Germinal center (tissue), 1 donor: ENCODE results near the gene TTLL5.

ENCODE experiments used
- DNase-seq: peaks from one replicate; pipeline ENCODE4 v3.0.0; 2012; ENCODE audit warnings: mixed read lengths, low spot score

TTLL5 gene

GRCh38 chr14:75794615-75795038 is 133.6 kb downstream of the TTLL5 start:
- no peak for DNase-seq

DNA sequence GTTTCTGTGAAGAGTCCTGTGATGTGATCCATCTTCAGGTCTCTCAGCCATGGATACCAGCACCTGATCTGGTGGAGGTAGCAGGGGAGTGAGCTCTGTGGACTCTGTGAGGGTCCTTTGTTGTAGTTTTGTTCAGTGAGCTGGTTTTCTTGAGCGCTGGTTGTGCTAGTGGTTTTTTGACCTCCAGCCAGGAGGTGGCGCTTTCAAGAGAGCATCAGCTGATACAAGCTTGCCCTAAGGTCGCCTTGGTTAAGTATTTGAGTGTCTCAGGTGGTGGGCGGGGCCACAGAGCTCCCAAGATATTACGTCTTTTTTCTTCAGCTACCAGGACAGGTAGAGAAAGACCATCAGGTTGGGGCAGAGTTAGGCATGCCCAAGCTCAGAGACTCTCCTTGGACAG is 139.7 kb downstream of the TTLL5 start:
- DNase-seq: no peak

DNA sequence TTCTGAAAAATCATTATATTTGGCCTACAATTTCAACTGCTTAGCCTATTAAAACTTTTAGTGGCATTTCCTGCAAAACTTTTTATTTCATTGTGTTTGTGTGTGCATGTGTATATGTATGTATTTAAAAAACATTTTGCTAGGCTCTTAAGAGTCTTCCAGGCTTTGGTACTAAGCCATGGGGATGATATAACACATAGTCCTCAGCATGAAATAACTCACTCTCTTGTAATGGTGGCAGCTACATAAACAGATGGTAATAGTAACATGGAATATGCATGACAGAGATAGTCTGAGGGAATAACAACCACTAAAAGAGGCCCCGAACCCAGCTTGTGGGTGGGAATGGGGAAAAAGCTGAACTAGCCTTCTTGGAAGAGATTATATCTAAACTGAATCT is 141.4 kb downstream of the TTLL5 start:
- no peak for DNase-seq

DNA sequence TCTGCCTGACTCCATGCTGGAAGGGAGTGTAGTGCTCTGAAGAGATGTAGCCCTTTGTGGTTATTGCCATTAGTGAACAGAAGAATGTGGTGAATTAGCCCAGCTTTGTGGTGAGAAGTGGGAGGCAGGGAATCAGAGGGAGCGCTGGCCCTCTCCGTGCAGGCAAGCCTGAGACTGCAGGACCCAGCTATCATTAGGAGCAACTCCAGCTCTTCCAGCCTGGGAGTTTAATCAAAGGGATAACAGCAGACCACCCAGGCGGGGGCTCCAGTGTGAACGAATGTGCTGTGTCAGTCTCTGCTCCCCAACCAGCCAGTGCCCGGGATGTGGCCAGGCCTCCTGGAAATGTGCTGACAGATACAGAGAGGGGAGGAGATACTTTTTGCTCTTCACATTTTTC is 142.7 kb downstream of the TTLL5 start:
- DNase-seq: no peak

DNA sequence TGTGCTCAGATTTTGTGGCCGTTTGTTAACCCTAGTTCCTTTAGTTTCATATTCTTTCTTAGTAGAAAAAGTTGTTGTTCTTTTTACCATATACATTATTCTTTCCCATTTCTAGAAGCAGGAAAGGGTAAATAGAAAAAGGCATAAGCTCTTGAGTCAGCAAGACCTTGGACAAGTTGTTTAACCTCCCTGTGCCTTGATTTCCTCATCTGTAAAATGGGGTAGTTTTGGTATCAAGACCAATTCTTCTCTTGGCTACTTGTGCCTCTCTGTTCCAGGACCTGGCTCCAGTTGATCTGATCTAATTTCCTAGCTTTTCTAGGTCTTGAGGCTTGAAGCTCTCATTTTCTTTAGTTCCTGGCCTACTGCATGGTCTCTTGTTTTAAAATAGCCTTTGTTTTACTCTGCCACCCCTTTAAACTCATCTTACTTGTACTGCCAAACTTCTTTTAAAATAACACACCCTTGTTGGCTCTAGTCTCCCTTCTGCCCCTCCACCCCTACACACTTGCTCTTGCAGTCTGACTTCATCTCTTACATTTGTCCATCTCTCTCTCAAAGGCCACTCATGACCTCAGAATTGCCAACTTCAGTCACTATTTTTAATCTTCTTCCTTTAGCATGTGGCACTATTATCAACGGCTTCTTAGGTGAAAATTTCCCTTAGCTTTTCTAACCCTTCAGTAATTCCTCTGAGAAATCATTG is 143.7 kb downstream of the TTLL5 start:
- no peak for DNase-seq

DNA sequence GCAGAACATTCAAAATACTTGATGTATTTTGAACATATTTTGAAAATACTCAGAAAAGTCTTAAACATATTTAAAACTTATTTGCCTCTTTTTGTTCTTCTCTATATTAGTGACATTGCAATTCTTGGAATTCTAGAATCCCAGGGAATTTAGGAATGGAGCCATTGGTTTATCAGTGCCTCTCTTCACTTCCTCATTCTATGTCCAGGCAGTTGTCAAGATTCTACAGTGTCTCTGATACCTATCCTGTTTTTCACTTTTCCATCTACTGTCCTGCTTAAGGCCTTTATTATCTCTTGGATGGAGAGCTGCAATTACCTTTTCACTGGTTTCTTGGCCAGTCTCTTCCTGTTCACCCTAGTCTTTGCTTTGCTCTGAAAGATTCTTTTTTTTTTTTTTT is 144.6 kb downstream of the TTLL5 start:
- DNase-seq: no peak

DNA sequence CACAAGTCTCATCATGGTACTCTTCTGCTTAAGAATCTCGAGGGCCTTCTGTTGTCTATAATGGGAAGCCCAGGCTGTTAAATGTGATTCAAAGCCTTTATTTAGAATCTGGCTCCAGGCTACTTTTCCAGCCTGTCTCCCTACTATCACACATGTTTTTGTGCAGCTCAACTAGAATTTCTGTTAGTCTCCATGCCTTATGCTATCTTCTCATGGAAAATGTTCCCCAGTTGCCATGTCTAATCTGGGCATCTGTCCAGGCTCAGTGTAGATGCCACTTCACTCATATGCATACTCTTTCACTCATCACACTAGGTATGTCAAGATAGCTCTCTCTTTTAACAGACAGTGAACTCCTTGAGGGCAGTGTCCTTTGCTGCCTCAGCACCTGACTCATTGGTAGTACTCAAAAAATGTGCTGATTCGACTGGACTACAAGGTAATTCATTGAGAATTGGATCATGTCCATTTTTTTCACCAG is 145.3 kb downstream of the TTLL5 start:
- no peak for DNase-seq

GRCh38 chr14:75807667-75808360 is 146.8 kb downstream of the TTLL5 start:
- no peak for DNase-seq

DNA sequence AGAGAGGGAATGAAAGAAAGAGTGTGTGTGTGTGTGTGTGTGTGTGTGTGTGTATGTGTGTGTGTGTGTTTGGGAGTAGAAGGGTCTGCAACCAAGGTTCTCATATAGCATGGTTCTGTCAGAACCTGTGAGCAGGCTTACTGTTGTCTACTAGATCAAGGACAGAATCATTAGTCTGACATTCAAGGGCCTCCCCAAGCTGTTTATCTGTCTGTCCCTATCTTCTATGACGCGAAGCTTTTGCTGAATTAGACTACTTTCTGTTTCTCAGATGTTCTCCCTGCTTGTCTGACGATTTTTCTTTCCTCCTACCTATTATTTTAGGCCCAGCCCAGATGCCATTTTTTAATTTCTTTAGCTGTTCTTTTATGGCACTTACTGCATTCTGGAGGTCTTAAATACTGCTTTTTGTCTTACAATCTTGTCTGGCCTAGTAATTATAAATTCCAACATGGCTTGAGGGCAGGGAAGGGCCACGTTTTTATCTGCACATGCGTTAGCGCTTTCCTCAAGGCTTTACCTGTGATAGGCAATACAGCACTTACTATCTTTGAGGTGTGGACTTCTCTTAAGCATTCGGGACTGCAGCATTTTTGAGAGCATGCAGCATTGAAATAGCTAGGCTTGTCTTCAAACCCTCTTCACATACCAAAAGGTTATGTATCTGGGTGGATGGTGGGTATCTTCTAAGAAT is 150.2 kb downstream of the TTLL5 start:
- DNase-seq: no peak

DNA sequence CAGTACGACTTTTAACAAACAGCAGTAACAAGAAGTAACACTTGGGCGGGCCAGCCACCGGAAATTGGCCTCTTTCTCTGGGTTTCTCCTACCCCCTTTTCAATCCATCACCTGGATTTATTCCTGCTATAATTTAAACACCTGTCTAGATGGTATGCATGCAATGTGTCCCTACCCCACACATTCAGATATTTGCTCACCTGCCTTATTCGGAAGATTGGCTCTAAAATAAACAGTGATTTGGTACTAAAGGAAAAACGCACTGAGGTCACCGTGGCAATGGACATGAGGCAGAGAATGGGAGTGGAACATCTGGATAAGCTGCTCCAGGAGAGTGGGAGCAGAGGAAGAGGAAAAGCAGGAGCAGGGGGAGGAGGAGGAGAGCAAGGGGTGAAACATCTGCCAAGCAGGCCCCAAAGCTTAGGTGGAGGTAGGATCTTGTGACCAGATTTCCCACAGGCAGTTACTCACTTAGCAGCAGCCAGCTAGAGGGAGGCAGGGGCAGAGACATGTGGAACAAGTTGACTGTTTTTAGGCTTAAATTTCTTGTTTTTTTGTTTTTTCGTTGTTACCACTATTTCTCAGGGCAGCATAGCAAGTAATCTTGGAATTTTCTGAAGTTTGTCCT is 150.9 kb downstream of the TTLL5 start:
- no peak for DNase-seq

- DNase-seq: no peak
Observed at GRCh38 chr14:75812622-75813021, 151.6 kb downstream of the TTLL5 start.

GRCh38 chr14:75820761-75821160 is 159.7 kb downstream of the TTLL5 start:
- no peak for DNase-seq

DNA sequence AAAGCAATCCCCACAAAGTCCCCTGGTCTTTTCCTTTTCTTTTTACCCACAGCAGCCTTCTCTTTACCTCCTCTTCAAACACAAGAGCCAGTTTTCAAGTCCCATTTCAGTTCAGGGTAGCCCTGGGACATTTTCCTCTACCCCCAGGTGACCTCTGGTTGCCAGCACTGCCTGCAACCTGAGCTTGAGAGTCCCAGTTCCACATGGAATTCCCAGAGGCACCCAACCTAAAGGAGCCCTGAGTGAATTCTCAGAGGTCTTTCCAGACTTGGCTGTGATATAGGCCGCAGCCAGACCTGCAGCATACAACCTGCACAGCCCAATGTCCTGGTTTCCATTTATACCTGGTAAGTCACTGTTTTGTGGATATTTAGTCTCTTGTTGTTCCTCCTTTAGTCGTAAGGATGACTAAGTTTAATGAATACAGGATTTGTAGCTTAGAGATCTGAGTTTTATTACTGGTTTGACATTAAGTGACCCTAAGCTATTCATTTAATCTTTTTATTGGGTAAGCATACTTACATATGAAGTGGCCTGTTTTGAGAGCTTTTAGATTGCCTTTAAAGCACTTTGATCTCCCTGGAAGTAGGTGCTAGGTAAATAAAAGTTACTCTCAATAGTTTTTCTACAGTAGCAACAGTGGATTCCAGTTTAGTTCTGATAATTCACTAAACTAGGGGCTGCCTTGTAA is 160.9 kb downstream of the TTLL5 start:
- DNase-seq: no peak

GRCh38 chr14:75822522-75823141 is 161.6 kb downstream of the TTLL5 start:
- no peak for DNase-seq

- DNase-seq: no peak
Observed at GRCh38 chr14:75823334-75823733, 162.3 kb downstream of the TTLL5 start.

GRCh38 chr14:75824318-75824717 is 163.3 kb downstream of the TTLL5 start:
- DNase-seq: no peak

GRCh38 chr14:75825147-75825592 is 164.1 kb downstream of the TTLL5 start:
- DNase-seq: no peak

DNA sequence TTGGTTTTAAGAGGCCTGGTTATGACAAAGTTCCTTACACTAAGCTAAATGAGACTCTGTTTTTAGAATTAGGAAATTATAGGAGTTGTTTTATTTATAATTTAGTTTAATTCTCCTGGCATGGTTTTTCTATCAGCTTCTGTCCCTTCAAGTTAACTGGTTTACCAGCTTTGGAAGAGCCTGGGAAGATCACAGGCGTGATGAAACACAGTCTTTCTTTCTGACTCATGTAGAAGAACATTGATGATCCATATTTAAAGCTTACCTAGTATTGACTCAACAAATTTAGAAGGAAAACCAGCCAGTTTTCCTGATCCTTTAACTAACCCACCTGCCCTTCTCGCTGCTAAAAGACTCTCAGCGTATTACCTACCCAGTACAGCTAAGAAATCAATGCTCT is 165.6 kb downstream of the TTLL5 start:
- DNase-seq: no peak

GRCh38 chr14:75827331-75827730 is 166.3 kb downstream of the TTLL5 start:
- no peak for DNase-seq

DNA sequence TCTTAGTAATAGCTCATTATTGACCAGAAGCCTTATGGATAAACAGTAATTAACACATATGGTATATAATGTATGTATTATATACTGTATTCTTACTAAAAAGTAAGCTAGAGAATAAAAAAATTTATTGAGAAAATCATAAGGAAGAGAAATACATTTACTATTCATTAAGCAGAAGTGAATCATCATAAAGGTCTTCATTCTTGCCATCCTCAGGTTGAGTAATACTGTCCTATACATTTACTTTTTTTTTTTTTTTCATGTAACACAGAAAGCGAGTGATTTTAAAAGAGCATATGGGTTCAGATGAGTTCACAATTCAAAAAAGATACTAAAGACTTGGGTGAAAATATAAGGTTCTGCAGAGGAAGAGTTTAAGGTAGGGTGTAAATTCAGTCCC is 168.3 kb downstream of the TTLL5 start:
- DNase-seq: no peak

GRCh38 chr14:75831455-75831854 is 170.4 kb downstream of the TTLL5 start:
- no peak for DNase-seq
